GM10847 (cell line): Measurements from ENCODE around the gene AGPAT3.

Source experiments
- POLR2A ChIP-seq: IDR thresholded peaks from 2 replicates; pipeline ENCODE4 v1.6.1; 2011; ENCODE audit not compliant: insufficient read length; ENCODE audit errors: extremely low read depth

Gene AGPAT3

DNA sequence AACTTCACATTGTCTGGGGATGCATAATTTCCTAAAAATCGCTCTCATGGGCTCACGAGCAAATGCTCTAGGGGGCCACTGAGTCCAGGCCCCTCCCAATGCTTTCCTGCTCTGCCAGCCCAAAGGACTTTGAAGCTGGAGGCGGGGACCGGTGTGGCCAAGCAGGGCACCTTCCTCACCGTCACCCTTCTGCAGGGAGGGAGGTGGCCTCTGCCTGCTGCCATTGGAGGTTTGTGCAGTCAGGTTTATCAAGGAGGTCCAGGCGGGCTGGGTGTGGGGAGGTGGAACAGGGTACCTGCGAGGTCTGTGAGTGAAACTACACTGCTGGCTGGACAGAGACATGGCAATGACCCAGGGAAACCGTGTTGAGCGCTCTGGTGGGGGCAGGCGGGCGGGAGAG, 89.0 kb downstream of the AGPAT3 start:
- no peak for TF ChIP-seq POLR2A

DNA sequence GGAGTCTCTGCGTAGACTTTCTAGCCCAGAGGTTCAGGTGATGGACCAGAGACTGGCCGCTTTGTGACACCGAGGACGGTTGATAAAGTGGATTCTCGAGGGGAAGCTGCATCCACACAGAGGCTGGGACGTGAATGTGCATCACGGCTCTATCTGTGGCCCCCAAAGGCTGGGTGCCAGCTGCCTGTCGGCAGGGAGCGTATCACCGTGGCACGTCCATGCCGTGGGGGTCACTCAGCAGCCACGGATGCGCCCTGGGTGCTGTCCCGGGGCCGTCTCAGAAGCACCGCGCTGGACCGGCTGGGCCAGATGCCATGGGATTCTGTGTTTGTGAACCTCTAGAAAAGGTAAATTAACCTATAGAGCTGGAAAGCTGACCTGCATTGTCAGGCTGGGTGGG, 89.9 kb downstream of the AGPAT3 start:
- no peak for TF ChIP-seq POLR2A

DNA sequence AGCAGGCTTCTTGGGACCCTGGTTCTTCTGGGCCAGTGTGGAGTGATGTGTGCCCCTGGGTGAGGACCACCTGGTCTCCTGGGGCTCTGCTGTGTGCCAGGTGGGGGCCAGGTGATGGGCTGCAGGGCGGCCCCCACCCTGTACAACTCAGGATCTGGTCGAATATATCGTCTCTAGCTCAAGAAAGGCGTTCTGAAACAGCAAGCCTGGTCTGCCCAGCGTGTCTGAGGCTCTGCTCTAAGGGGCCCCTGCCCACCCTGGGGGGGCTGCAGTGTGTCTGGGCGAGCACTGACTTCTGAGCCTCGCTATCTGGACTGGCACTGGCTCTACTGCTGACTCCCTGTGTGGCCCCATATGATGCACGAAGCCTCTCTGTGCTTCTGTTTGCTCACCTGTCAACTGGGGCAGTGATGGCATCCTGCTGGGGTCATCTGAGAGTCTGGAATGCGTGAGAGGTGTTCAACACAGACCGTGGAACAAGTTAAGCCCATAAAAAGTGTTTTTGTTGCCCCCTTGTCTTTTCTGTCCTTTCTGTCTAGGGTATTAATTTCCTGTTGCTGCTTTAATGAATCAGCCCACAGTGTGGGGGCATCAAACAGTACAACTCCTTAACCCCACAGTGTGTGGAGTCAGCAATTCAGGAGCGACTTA, 91.1 kb downstream of the AGPAT3 start:
- no peak for TF ChIP-seq POLR2A

DNA sequence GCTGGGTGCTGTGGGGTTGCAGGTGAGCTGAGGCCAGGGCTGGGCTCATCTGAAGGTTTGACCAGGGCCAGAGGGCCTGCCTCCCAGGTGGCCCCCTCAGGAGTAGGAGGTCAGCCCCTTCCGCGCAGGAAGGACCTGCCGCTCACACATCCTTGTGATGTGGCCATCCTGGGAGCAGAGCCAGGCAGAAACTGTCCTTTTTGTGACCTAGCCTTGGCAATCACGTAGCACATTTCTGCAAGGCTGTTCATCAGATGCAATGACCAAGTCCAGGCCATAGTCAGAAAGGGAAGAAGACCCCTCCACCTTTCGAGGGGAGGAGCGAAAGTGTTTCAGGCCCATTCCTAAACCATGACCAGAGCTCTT, 91.6 kb downstream of the AGPAT3 start:
- TF ChIP-seq POLR2A = no peak

GRCh38 chr21:43957128-43957571, 92.1 kb downstream of the AGPAT3 start:
- TF ChIP-seq POLR2A = no peak

- TF ChIP-seq POLR2A = no peak
Observed at GRCh38 chr21:43957611-43958362, 92.8 kb downstream of the AGPAT3 start.

DNA sequence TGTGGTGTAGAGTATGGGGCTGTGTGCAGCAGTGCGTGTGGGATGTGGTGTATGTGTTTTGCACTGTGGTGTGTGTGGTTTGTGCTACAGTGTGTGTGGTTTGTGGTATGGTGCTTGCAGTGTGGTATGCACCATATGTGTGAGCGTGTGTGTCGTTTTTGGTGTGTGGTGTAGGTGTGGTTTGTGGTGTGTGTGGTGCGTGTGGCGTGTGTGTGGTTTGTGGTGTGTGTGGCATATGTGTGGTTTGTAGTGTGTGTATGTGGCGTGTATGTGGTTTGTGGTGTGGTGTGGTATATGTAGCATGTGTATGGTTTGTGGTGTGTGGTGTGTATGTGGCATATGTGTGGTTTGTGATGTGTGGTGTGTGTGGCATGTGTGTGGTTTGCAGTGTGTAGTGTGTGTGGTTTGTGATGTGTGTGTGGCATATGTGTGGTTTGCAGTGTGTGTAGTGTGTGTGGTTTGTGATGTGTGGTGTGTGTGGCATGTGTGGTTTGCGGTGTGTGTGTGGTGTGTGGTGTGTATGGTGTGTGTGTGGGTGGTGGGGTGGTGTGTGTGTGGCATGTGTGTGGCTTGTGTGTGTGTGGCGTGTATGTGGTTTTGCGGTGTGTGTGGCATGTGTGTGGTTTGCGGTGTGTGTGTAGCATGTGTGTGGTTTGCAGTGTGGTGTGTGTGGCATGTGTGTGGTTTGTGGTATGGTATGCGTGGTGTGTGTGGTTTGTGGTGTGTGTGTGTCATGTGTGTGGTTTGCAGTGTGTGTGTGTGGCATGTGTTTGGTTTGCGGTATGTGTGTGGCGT, 93.5 kb downstream of the AGPAT3 start:
- no peak for TF ChIP-seq POLR2A

DNA sequence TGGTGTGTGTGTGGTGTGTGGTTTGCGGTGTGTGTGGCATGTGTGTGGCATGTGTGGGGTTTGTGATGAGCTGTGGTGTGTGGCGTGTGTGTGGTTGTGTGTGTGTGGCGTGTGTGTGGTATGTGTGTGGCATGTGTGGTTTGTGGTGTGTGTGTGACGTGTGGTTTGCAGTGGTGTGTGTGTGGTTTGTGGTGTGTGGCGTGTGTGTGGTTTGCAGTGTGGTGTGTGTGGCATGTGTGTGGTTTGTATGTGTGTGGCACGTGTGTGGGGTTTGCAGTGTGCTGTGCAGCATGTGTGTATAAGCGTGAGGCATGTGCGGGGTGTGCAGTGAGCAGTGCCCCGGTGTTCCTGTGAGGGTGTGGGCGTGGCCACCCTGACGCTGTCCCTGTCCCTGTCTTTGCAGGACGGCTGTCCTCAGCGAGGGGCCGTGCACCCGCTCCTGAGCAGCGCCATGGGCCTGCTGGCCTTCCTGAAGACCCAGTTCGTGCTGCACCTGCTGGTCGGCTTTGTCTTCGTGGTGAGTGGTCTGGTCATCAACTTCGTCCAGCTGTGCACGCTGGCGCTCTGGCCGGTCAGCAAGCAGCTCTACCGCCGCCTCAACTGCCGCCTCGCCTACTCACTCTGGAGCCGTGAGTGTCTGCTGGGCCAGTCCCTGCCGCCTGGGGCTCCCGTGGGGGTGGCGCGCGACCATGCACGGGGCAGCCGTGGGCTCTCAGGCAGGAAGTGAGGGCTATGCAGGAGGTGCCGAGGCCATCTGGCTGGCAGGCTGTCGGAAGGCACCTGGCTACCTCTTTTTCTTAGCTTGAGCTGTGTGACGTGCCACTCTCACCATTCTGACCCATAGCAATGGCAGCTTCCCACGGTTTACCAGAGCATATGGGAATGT, 94.5 kb downstream of the AGPAT3 start:
- TF ChIP-seq POLR2A = no peak

GRCh38 chr21:43961382-43961909, 96.4 kb downstream of the AGPAT3 start:
- TF ChIP-seq POLR2A = no peak

GRCh38 chr21:43965911-43966585, 101.0 kb downstream of the AGPAT3 start:
- TF ChIP-seq POLR2A = no peak

DNA sequence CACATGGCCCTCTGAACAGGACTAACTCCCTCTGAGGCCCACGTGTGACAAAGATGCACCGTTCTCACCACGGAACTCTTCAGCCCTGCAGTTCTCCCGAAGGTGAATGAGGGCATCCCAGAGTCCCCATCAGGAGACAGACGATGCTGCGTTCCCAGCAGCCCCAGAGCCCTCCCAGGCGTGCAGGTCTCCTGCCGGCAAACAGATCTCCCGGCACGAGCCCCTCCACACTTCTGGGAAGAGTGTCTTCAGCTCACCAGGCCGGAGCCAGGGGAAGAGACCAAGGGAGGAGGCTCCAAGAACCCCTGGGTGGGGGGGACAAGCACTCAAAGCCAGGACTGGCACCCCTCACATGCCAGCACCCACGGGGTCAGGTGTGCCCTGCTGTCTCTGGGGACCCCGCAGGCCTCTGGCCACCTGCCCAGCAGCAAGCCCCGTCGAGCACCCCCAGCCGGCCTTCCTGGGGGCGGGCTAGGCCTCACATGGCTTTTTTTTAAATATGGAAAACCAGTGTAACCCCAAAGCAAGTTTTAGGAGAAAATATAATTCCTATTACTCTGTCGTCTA, 102.0 kb downstream of the AGPAT3 start:
- TF ChIP-seq POLR2A = no peak

GRCh38 chr21:43967981-43968380, 103.0 kb downstream of the AGPAT3 start:
- no peak for TF ChIP-seq POLR2A

DNA sequence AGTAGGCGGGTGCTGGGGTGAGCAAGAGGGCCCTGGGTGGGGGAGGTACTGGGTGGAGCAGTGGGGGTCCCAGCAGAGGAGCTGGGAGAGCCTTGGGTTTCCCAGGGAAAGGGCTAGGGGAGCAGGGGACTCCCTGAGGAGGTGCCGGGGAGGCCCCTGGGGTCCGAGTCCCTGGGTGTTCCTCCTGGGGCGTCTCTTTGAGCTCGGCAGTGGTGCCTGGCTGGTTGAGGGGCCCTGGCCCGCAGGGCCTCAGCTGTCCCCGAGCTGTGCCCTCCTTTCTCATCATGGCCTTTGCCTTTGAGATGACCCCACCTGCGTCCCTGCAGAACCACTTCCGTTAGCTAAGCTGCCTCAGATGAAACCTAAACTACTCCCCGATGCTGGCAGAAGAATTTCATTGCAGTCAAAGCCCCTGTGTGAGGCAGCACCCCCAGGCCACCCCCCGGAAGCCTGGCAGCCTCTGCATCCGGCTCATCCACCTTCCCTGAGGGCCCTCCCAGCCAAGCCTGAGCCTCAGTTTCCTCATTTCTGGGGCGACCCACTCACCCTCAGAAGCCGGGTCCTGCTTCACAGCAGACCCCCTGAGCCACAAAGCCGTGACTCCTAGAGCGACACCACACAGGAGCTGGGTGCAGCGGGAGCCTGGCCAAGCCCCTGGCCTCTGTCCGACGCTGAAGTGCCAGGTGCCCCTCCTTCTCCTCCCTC, 103.5 kb downstream of the AGPAT3 start:
- TF ChIP-seq POLR2A = no peak

DNA sequence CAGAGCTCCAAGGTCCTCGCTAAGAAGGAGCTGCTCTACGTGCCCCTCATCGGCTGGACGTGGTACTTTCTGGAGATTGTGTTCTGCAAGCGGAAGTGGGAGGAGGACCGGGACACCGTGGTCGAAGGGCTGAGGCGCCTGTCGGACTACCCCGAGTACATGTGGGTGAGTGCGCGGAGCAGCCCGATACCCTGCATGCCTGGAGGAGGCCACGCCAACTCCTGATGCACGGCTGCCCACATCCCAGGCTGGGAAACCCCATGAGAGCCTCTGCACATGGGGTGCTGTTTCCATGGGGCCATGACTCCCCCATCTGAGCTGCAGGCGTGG, 104.1 kb downstream of the AGPAT3 start:
- no peak for TF ChIP-seq POLR2A

DNA sequence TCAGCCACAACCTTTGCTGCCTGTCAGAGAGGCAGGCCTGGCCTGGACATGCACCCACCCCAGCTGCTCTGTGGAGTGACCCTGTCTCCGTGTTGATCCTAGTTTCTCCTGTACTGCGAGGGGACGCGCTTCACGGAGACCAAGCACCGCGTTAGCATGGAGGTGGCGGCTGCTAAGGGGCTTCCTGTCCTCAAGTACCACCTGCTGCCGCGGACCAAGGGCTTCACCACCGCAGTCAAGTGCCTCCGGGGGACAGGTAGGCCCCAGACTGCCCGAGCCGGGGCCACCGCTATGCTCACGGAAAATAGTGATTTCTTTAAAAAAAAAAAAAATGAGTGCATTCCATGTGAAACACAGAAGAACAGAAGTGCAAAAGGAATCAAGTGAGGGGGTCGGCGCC, 105.5 kb downstream of the AGPAT3 start:
- TF ChIP-seq POLR2A = no peak
